ENCODE results near the gene CITED2. TPM values are rescaled to one million over a fixed set of nuclear protein-coding genes. Genes with fewer than 3 reads are reported as not detected.

The CITED2 gene
- total RNA-seq, 1 experiment from 2014 or later, result 63.4 TPM

DNA sequence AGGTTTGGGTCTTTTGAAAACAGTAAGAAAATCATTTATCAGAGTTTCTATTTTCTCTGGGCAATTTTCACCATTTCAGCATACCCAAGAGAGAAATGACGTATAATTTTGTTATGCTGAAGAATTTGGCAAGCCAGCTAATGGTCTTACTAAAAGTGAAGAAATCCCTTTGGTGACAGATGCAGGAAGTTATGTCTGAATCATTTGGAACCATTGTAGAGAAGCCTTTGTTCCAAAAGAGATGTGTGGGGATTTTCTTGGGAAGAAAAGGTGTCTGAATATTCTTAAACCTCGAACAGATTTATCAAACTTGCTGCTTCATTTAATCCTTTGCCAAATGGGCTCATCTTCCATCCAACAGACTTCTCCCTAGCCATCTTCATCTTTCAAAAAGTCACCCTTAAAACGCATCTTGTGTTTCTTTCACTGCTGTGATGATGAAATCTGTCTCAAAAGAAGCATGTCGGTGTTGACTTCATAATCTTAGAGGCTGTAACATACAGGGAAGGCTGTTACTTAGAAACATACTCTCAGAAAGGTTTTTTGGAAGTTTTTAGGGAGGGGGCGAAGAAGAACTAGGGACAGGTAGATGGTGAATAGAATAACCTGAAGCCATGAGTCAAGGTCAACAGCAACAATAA is 39.5 kb downstream of the CITED2 start:
- no peak overlapping the region for H3K4me3 Mint-ChIP-seq
- ATAC-seq (no peak), DNase-seq (ENCODE audit: low spot score) (no peak)
- H3K27me3 Mint-ChIP-seq (ENCODE audit: low read depth), result no peaks in the 10 kb centered on the region
- ChIA-PET POLR2A (no interaction called here), CTCF (interaction anchor here (0.8 to 1.5 kb wide), 2 partner anchors 84 to 85 kb away, joined by 3 to 6 read pairs; no protein-coding TSS in a partner anchor)
- peaks cover 5% of the 10 kb centered on the region for H3K4me1 Mint-ChIP-seq
- H3K27ac Mint-ChIP-seq, result no peak overlapping the region
- no peaks in the 10 kb centered on the region for H3K36me3 Mint-ChIP-seq
- H3K9me3 Mint-ChIP-seq, result peaks cover 4% of the 10 kb centered on the region; the same call in 1 of the 2 replicates
- no peak for TF ChIP-seq JAZF1 (CRISPR knock-in tag; IDR thresholded peaks at IDR 0.05)
- TF ChIP-seq, protein P1, sequence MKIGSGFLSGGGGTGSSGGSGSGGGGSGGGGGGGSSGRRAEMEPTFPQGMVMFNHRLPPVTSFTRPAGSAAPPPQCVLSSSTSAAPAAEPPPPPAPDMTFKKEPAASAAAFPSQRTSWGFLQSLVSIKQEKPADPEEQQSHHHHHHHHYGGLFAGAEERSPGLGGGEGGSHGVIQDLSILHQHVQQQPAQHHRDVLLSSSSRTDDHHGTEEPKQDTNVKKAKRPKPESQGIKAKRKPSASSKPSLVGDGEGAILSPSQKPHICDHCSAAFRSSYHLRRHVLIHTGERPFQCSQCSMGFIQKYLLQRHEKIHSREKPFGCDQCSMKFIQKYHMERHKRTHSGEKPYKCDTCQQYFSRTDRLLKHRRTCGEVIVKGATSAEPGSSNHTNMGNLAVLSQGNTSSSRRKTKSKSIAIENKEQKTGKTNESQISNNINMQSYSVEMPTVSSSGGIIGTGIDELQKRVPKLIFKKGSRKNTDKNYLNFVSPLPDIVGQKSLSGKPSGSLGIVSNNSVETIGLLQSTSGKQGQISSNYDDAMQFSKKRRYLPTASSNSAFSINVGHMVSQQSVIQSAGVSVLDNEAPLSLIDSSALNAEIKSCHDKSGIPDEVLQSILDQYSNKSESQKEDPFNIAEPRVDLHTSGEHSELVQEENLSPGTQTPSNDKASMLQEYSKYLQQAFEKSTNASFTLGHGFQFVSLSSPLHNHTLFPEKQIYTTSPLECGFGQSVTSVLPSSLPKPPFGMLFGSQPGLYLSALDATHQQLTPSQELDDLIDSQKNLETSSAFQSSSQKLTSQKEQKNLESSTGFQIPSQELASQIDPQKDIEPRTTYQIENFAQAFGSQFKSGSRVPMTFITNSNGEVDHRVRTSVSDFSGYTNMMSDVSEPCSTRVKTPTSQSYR (CRISPR knock-in tag; IDR thresholded peaks at IDR 0.05), result no peak
- TF ChIP-seq GTF2I (CRISPR knock-in tag; conservative IDR thresholded peaks at IDR 0.05), result no peak
- TF ChIP-seq, protein P2, sequence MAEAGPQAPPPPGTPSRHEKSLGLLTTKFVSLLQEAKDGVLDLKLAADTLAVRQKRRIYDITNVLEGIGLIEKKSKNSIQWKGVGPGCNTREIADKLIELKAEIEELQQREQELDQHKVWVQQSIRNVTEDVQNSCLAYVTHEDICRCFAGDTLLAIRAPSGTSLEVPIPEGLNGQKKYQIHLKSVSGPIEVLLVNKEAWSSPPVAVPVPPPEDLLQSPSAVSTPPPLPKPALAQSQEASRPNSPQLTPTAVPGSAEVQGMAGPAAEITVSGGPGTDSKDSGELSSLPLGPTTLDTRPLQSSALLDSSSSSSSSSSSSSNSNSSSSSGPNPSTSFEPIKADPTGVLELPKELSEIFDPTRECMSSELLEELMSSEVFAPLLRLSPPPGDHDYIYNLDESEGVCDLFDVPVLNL (CRISPR knock-in tag; IDR thresholded peaks at IDR 0.05; ENCODE audit: borderline replicate concordance, low read depth), result no peak
- TF ChIP-seq SMAD3 (CRISPR knock-in tag; IDR thresholded peaks at IDR 0.05; ENCODE audit: borderline replicate concordance), result no peak
- no peak for TF ChIP-seq NR1H2 (CRISPR knock-in tag; IDR thresholded peaks at IDR 0.05)
- TF ChIP-seq IRF2 (CRISPR knock-in tag; IDR thresholded peaks at IDR 0.05; ENCODE audit: borderline replicate concordance, low read depth), result no peak
- no peak for TF ChIP-seq EMX1 (CRISPR knock-in tag; IDR thresholded peaks at IDR 0.05)
- TF ChIP-seq, protein P3, sequence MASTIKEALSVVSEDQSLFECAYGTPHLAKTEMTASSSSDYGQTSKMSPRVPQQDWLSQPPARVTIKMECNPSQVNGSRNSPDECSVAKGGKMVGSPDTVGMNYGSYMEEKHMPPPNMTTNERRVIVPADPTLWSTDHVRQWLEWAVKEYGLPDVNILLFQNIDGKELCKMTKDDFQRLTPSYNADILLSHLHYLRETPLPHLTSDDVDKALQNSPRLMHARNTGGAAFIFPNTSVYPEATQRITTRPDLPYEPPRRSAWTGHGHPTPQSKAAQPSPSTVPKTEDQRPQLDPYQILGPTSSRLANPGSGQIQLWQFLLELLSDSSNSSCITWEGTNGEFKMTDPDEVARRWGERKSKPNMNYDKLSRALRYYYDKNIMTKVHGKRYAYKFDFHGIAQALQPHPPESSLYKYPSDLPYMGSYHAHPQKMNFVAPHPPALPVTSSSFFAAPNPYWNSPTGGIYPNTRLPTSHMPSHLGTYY (CRISPR knock-in tag; IDR thresholded peaks at IDR 0.05), result no peak
- no peak for TF ChIP-seq TEAD1 (CRISPR knock-in tag; IDR thresholded peaks at IDR 0.05)
- TF ChIP-seq, protein P4, sequence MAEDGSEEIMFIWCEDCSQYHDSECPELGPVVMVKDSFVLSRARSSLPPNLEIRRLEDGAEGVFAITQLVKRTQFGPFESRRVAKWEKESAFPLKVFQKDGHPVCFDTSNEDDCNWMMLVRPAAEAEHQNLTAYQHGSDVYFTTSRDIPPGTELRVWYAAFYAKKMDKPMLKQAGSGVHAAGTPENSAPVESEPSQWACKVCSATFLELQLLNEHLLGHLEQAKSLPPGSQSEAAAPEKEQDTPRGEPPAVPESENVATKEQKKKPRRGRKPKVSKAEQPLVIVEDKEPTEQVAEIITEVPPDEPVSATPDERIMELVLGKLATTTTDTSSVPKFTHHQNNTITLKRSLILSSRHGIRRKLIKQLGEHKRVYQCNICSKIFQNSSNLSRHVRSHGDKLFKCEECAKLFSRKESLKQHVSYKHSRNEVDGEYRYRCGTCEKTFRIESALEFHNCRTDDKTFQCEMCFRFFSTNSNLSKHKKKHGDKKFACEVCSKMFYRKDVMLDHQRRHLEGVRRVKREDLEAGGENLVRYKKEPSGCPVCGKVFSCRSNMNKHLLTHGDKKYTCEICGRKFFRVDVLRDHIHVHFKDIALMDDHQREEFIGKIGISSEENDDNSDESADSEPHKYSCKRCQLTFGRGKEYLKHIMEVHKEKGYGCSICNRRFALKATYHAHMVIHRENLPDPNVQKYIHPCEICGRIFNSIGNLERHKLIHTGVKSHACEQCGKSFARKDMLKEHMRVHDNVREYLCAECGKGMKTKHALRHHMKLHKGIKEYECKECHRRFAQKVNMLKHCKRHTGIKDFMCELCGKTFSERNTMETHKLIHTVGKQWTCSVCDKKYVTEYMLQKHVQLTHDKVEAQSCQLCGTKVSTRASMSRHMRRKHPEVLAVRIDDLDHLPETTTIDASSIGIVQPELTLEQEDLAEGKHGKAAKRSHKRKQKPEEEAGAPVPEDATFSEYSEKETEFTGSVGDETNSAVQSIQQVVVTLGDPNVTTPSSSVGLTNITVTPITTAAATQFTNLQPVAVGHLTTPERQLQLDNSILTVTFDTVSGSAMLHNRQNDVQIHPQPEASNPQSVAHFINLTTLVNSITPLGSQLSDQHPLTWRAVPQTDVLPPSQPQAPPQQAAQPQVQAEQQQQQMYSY (CRISPR knock-in tag; IDR thresholded peaks at IDR 0.05), result no peak
- no peak for TF ChIP-seq ZNF416 (CRISPR knock-in tag; IDR thresholded peaks at IDR 0.05)
- TF ChIP-seq, protein P5, sequence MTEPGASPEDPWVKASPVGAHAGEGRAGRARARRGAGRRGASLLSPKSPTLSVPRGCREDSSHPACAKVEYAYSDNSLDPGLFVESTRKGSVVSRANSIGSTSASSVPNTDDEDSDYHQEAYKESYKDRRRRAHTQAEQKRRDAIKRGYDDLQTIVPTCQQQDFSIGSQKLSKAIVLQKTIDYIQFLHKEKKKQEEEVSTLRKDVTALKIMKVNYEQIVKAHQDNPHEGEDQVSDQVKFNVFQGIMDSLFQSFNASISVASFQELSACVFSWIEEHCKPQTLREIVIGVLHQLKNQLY (CRISPR knock-in tag; IDR thresholded peaks at IDR 0.05), result no peak
- TF ChIP-seq, protein P6, sequence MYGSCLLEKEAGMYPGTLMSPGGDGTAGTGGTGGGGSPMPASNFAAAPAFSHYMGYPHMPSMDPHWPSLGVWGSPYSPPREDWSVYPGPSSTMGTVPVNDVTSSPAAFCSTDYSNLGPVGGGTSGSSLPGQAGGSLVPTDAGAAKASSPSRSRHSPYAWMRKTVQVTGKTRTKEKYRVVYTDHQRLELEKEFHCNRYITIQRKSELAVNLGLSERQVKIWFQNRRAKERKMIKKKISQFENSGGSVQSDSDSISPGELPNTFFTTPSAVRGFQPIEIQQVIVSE (CRISPR knock-in tag; IDR thresholded peaks at IDR 0.05; ENCODE audit: borderline replicate concordance), result no peak
- no peak for TF ChIP-seq ATF1 (CRISPR knock-in tag; IDR thresholded peaks at IDR 0.05)
- TF ChIP-seq ZNF138 (CRISPR knock-in tag; conservative IDR thresholded peaks at IDR 0.05), result no peak

Data from WTC11 (cell line).